NCI-H774 (cell line): ENCODE measurements around the gene PTPN6.
A peak's percentile ranks its signal among the peaks of the same experiment; 100 is the strongest.

ENCODE experiments used
- DNase-seq: peaks from one replicate; lab custom pipeline; 2025; lab: John Stamatoyannopoulos, UW

Gene PTPN6

DNA sequence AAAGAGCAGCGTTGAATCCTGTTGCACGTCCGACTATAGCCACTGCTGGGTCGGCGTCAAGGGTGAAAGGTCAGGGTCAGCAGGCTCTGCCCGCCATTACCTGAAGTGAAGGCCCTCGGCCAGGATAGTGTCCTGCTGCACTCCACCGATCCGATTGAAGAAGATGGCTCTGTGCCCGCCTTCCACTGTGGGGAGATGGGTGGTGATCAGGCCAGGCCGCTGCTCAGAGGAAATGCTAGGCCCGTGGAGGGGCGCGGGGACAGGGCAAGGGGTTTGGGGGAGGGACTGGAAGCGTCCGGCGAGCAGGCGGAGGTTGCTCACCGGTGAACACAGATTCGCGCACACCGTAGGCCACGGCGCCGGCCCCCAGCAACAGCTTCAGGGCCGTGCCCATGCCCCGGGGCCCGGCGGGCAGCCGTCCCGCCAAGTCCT is 19.0 kb downstream of the PTPN6 start:
- peak; percentile 8 for DNase-seq

DNA sequence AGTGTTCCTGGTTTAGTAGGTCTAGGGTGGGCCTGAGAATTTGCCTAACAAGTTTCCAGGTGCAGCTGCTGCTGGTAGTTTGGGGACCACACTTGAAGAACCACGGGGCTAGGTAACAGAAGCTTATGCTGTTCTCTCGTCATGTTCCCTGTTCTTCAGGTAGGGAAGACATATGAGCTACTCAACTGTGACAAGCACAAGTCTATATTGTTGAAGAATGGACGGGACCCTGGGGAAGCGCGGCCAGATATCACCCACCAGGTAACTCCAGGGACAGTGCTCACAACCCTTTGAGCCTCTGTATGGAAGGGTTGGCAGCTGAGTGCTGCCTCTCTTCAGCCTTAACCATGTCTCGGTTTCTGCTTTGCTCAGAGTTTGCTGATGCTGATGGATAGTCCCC is 23.0 kb downstream of the PTPN6 start:
- DNase-seq, result no peak

DNA sequence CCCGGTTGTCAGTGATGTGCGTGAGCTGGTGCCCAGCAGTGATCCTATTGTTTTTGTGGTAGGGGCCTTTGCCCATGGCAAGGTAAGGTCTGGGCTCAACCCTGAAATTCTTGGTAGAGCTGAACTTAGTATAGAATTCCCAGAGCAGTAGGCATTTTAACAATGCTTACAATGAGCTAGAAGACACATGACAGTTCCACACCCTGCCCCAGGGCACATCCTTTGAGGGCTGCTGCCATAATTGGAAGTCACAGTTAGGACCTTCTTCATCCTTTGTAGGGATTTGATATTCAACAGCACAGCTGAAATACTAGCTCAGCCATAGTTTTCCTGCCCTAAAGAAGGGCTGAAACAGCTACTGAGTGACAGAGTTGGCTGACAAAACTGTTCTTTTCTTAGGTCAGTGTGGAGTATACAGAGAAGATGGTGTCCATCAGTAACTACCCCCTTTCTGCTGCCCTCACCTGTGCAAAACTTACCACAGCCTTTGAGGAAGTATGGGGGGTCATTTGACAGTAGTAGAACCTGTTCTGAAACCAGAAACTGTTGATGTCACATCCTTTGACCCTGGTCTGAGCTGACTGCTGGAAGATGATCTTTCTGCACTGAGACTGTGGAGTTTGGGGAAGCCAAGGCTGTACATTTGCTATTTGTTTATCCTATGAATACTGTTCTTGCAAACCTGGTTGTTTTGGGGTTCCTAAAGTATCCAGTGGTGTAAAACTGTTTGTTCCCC is 24.3 kb downstream of the PTPN6 start:
- DNase-seq, result no peak

DNA sequence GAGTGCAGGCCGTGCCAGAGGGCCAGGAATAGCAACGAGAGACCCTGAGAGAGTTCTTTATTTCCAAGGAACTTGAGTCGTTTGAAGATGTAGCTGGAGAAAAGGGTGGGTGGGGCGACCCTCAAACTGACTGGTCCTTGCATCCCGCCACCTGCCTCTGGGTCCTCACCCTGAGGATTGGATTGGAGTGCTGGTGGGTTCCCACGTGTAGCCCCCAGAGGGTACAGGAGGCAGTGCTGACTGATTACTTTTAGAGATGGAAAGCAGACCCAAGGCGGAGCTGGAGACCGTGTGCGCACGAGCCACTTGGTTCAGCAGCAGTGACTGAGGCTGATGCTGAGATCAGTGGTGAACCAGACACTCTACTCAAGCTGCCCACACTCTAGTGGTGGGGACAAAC is 26.5 kb downstream of the PTPN6 start:
- no peak for DNase-seq

DNA sequence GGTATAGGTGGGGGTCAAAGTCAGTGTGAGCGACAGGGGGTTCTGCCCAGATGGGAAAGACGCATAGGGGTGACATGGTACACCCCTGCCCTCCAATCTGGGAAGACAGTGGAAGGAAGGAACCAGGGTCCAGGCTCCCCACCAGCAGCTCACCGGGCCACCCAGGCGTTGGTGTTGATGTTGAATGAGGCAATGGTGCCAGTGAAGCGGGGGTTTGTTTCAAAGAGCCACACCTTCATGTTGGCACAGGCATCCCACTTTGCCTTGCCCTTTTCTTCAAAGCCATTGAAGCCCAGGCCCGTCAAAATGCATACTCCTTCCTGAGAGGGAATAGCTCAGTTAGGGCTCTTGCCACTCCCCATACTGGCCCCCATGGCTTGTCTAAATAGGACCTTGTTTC is 27.0 kb downstream of the PTPN6 start:
- no peak for DNase-seq

DNA sequence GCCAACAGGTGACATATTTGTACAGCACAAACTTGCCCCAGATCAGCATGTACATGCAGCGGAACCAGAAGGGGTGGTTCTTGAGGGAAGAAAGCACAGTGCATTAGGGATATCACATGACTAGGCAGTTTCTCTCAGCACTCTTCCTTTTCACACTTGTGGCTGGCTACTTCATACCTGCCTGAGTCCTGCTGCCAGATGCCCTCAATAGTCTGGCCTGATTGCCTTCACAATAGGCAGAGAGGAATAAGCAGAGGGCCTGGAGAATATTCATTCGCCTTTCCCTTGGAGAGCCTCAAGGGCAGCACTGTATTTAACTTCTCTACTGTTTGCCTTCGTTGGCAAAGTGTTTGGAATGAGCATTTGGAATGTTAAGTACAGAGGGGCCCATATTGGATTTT is 27.5 kb downstream of the PTPN6 start:
- no peak for DNase-seq

DNA sequence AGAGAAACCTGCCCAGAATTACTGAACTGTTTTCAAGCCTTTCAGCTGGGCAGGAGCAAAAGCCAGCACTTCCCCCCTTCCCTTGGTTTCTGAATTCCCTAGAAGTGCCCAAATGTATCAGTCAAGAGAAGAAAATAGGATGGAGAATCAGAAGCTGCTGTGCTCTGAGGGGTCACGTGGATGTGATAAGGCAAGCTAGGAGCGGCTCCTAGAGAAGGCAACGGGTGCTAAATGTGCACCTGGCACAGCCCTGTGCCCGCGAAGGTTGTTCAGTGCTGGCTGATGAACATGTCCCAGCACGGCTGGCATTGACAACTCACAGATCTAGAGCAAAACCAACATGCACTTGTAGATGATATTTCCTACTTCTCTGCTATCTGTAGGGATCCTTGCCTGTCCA is 27.9 kb downstream of the PTPN6 start:
- no peak for DNase-seq

DNA sequence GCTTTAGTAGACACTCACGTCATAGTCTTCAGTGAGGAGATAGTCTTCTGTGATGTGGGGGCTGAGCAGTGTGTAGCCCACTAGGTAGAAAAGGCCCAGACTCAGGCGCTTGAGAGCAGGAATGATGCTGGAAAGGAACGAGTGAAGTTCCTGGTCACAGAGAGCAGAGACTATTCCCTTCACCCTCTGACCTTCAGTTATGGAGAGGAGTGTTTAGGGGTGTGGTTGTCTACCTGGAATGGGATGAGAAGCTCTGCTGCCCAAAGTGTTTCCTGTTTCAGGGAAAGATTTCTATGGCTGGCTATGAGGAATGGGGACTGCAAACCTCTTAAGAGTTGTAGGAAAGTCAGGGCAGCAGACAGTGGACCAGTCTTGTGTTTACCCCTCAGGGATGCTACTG is 28.3 kb downstream of the PTPN6 start:
- DNase-seq, result no peak

DNA sequence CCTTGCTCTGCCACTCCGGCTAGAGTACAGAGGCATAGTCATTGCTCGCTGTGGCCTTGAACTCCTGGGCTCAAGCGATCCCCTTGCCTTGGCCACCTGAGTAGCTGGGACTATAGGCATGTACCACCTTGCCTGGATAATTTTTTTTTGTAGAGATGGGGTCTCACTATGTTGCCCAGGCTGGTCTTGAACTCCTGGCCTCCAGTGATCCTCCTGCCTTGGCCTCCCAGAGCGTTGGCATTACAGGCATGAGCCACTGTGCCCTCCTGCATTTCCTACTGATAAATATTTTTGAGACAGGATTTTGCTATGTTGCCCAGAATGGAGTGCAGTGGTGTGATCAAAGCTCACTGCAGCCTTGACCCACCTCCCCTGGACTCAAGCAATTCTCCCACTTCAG is 28.9 kb downstream of the PTPN6 start:
- no peak for DNase-seq

DNA sequence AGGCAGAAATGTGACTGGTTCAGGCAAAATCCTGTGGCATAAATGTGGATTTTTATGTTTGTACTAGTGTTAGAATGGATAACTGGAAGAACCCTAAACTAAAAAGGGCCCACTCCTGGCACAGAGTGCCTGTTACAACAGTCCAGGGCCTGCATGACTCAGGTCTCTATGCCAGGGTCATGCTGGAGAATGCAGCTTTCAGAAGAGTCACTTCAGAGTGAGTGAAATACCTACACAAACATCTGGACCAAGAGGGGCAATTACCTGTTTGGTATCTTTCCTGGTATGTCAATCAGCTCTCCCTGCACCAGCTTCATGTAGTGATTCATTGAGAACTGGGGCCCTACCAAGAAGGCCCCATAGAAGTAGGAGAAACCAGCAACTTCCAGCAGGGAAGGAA is 29.6 kb downstream of the PTPN6 start:
- no peak for DNase-seq

DNA sequence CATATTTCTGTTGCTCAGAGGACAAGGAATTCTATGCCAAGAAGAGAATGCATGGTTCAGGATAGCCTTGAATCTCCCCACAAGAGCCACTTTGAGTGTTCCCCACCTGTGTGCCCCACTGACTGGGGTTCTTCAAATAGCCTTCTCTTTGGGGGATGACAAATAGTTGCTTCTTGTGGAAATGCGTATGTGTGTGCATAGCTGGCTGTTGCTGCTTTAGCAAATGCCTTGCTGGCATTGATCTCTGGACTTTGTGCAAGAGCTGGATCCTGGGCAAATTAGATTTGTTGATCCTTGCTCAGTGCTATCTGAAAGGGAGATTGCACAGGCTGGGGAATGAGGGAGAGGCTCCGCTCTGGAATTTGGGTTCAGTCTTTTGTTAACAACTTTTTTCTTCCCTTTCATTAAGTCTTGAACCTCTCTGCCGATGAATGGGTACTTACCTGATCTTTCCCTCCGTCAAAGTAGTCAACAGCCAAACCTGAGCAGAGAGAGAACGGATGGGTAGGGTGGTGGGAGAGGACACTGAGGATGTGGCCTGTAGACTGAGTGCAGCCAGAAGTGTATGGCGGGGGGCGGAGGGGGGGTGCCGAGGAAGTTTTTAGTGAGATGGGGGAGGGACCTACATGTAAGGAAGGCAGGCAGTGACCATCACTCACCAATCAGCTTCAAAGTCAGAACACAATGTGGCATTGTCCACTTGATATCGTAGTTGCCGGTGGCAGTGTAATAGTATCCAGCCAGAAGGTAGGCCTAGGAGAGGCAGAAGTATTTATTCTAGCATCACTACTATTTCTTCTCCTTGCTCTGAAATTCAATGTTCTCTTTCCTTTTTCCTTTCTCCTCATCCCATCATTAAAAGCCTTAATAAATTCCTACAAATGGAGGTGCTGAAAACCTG is 30.2 kb downstream of the PTPN6 start:
- no peak for DNase-seq

DNA sequence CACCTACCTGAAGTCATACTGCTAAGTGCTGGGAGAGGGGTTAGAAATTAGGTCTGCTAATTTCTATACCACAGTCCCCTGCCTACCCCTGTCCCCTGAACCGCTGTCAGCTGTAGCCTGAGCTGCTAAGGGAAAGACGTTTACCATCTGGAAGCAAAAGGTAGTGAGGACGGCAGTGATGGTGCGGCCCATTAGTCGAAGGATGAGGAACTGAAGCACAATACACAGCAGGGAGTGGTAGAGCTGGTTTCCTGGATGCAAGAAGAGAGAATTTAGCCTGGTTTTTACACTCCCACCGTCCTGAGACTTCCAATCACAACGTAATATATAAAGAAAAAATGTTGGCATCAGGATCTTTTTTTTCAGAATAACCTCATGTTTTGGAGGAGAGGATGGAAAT is 31.4 kb downstream of the PTPN6 start:
- DNase-seq, result no peak

DNA sequence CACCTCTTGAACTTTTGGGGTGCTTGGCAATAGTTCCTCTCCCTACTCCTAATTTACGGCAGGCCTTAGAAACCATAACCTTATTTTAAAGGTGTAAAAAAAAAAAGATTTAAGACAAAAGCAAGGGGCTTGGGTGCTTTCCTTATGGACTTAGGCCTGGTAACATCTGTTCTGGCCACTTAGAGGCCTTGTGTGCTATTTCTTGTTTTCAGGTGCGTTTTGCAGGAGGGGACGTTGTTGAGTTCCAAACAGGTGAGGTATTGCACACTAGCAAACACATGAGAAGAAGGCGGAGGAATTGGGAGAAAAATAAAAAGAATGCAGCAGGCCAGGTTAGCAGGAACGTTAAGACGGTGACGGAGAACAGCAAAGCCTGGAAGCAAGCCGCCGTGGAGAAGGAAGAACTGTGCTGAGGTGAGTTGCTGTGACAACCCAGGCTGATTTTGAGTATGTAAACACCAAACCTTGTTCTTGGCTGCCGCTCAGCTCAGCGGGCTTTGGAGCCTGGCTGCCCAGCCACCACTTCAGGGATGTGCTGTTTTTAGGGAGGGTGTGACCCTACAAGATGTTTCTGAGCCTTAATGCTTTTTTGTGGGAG is 36.9 kb downstream of the PTPN6 start:
- no peak for DNase-seq

DNA sequence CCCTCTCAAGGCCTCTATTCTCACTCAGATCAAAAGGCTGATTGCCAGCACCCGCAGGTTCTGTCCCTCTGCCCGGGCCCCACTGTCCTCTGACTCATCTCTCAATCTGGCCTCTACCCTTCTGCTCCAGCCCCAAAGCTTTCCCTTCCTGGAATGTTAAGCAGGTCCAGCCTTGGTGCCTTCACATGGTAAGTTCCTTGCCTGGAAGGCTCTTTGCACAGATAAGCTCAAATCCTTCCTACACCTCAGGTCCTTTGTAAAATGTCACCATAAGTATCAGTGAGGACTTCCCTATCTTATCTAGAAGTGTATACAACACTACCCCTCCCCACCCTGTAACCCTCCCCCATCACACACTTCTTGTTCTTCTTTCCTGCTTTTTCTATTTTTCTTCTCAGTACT is 44.9 kb downstream of the PTPN6 start:
- DNase-seq, result no peak

DNA sequence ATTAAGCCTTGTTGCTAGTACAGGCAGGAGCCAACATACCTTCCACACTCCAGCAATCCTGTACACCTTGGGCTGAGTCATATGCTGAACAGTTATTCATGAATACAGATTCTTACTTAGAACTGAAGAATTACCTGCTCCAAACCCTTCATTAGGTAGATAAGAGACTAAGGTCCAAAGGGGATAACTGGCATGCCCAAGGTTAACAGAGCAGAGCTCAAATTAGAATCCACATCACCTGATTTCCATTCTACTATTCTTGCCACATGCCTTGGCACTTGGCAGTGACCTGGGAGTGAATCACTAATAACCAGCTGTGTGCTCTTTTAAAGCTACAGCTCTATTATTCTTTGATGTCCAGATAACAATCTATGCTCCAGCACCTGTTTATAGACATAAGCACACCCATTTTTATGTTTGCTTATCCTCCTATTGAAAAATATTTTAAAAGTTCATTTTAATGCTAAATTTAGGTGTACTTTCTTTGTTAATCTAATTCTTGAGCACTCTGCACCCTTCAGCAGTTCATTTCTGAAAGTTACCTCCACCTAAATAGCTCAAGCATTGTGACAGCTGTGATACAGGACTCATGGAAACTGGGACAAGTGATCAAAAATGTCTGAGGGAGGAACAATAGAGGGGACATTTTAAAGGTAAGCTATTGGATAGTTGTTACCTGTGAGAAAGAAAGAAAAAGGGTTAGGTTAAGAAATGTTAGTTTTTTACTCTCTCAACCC is 47.7 kb downstream of the PTPN6 start:
- DNase-seq, result peak; percentile 34

DNA sequence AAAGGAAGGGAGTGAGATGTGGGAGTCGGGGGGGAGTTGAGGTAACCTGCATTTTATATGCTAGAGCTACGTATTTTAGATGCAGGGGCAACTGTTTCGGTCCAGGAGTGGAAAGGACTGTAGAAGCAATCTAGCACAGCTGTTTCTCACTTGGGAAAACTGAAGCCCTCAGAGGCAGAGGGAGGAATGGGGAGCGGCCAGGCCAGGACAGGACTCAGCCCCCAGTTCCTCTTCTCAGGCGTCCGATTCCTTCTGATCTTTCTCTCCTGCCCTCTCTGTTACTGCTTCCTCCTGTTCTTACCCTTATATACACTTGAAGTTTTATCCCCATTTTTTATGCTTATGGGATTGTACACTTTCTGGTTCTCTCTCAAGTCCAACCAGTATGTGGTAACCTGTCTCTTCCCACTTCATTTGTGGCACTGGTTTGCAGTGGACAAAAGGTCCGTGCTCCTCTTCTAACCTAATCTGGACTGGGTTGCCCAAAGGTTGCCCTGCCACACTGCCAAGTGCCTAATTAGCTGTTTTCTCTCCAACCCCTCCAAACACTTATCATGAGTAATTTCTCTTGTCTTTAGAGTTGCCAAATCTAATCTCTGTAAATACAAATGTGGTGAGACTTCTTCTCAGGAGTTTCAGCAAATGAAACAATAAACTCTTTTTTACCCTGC is 50.9 kb downstream of the PTPN6 start:
- no peak for DNase-seq

DNA sequence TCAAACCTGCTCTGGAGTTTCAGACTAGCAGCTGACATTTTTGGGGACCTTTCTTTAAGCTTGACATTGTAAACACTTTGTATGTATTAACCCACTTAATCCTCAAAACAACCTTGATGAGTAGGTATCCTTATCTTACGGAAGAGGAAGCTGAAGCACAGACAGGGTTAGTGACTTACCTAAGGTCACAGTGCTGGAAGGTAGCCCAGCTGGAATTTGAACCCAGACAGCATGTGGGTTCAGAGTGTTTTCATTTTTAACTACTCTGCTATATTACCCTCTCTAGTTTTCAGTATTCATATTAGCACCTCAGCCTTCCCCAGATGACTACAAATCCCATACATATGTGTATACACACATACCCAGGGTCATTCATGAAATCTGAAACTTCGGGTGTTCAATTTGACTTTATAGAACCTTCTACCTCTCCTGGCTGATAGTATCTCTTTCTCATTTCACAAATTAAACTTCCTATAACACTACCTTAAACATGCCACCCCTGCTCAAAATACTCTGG is 53.2 kb downstream of the PTPN6 start:
- no peak for DNase-seq

DNA sequence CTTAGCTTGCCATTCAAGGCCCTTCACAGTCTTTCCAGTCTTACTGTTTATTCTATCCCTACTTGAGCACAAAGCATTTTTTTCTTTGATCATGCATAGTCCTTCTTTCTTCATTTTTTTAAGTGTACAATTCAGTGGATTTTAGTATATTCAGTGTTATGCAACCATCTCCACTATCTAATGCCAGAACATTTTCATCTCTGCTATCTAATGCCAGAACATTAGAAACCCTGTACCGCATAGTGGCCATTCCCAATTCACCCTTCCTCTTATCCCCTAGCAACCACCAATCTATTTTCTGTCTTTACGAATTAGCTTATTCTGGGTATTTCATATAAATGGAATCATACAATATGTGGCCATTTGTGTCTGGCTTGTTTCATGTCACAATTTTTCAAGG is 53.7 kb downstream of the PTPN6 start:
- DNase-seq, result no peak

DNA sequence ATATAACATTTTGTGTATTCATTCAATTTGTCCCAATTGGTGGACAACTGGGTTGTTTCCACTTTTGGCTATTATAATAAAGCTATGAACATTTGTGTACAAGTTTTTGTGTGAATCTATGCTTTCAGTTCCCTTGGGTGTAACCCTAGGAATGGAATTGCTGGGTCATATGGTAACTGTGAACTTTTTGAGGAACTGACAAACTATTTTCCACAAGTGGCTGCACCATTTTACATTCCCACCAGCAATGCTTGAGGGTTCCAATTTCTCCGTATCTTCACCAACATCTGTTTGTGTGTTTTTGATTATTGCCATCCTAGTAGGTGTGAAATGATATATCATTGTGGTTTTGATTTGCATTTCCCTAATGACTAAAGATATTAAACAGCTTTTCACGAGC is 54.2 kb downstream of the PTPN6 start:
- DNase-seq, result no peak

DNA sequence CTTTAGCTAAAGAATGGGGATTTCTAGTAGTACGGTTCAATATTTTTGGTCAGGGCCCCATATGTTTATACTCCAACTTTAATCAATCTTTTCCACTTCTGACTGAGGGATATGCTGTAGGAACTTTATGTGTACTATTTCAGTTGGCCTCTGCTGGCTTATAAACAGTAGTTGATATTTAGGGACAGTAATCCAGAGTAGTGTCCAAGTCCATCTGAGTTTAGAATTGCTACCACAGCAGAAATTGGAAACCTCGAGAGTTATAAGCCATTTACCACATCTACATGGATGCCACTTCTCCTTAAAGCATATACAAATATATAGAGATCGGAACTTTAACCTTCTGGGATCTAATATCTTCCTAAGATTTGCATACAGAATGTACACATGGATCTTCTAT is 55.5 kb downstream of the PTPN6 start:
- DNase-seq, result no peak

DNA sequence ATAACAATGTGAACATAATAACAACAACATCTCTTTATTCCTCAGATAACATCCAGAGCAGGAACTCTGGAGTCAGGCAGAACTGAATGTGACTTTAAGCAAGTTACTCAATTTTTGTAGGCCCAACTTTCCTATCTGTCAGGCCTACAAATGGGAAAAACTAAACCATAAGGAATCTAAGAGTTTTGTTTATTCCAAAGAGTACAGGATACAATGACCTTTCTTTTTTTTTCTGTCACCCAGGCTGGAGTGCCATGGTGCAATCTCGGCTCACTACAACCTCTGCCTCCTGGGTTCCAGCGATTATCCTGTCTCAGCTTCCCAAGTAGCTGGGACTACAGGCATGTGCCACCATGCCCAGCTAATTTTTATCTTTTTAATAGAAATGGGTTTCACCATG is 57.7 kb downstream of the PTPN6 start:
- no peak for DNase-seq

DNA sequence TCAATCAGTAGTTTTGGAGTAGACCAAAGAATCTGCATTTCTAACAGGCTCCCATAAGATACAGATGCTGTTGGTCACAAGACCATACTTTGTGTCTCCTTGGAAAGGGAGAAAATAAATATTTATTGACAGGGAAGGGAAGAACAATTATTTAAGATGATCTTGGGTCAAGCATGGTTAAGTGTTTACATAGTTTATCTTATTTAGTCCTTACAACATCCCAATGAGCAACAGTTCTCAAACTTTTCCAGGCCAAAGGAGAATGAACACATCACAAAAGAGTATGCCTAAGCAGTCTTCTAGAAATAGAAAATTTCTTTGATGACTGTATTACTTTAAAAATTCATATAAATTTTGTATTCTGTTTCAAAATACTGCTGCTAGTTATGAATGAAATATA is 58.4 kb downstream of the PTPN6 start:
- no peak for DNase-seq
